H1 (cell line): ENCODE measurements around the gene DIAPH2. TPM values are rescaled to one million over a fixed set of nuclear protein-coding genes. Genes with fewer than 3 reads are reported as not detected.

Experiments
- CTCF ChIA-PET: fragments of 300-600 bp; sonication (Branson Sonifier 250); formaldehyde crosslinking; loops from one replicate; lab custom pipeline; 2021; ENCODE audit not compliant: partially characterized antibody; lab: Charles Lee
- POLR2A ChIA-PET: fragments of 300-600 bp; sonication (Branson Sonifier 250); formaldehyde crosslinking; loops from one replicate; lab custom pipeline; 2021; ENCODE audit warnings: inconsistent platforms; ENCODE audit not compliant: partially characterized antibody; lab: Charles Lee
- DNase-seq, 2 experiments: peaks; one replicate each; pipeline versions ENCODE4 v3.0.0 to v3.0.0-alpha.2; 2010 to 2022; ENCODE audit warnings: low spot score in 2 of 2, low read depth in 1 of 2, mixed read lengths in 1 of 2
- FAIRE-seq: peaks from 2 replicates; lab custom pipeline; 2011; peaks lifted over from hg19 to GRCh38; lab: Jason Lieb, UNC
- H2AFZ ChIP-seq: 2 replicates; pipeline ENCODE4 v1.8.1; 2012; ENCODE audit warnings: low read length, inconsistent platforms
- H2AK5ac ChIP-seq: 2 replicates; pipeline ENCODE4 v1.6.1; 2013; ENCODE audit warnings: low read depth, low read length
- H2BK120ac ChIP-seq: replicated peaks from 2 replicates; pipeline ENCODE3; 2013; ENCODE audit warnings: low read depth, low read length, inconsistent platforms
- H2BK12ac ChIP-seq: 2 replicates; pipeline ENCODE4 v1.6.1; 2013; ENCODE audit warnings: low read depth, low read length
- H2BK15ac ChIP-seq: 2 replicates; pipeline ENCODE4 v1.6.1; 2013; ENCODE audit warnings: low read length
- H2BK20ac ChIP-seq: 2 replicates; pipeline ENCODE4 v1.6.1; 2013; ENCODE audit warnings: low read length
- H2BK5ac ChIP-seq: 2 replicates; pipeline ENCODE4 v1.6.1; 2013; ENCODE audit warnings: low read depth, low read length
- H3K14ac ChIP-seq: 2 replicates; pipeline ENCODE4 v1.6.1; 2013; ENCODE audit warnings: inconsistent platforms; ENCODE audit not compliant: insufficient read length
- H3K18ac ChIP-seq: 2 replicates; pipeline ENCODE4 v1.6.1; 2013; ENCODE audit warnings: low read length; ENCODE audit errors: extremely low read depth
- H3K23ac ChIP-seq: 2 replicates; pipeline ENCODE4 v1.6.1; 2013; ENCODE audit warnings: inconsistent platforms; ENCODE audit not compliant: insufficient read length
- H3K23me2 ChIP-seq: 2 replicates; pipeline ENCODE4 v1.6.1; 2013; ENCODE audit warnings: low read depth, low read length
- H3K27ac ChIP-seq: 2 replicates; pipeline ENCODE4 v1.6.1; 2011; ENCODE audit warnings: low read depth, low read length, inconsistent platforms
- H3K27me3 ChIP-seq, 4 experiments: replicated peaks in 1 of 4; 1 replicate in 1 of 4; 2 replicates in 3 of 4; pipeline versions ENCODE4 v1.6.1 to v1.8.1; 2011 to 2013; ENCODE audit warnings: low read length in 3 of 4, mild to moderate bottlenecking in 3 of 4, inconsistent platforms in 2 of 4, mixed read lengths in 2 of 4, moderate library complexity in 1 of 4; ENCODE audit not compliant: control insufficient read depth in 3 of 4, insufficient read depth in 3 of 4; ENCODE audit errors: extremely low read depth in 1 of 4
- H3K36me3 ChIP-seq, 4 experiments: 2 replicates each; pipeline versions ENCODE4 v1.6.1 to v1.8.1; 2011 to 2013; ENCODE audit warnings: mild to moderate bottlenecking in 4 of 4, low read length in 3 of 4, moderate library complexity in 2 of 4, control low read depth in 1 of 4, inconsistent platforms in 1 of 4; ENCODE audit not compliant: insufficient read depth in 4 of 4, control insufficient read depth in 2 of 4
- H3K4ac ChIP-seq: replicated peaks from 2 replicates; pipeline ENCODE3; 2013; ENCODE audit warnings: low read length, low read depth, mixed read lengths, inconsistent platforms; ENCODE audit not compliant: insufficient read length
- H3K4me1 ChIP-seq, 4 experiments: replicated peaks in 1 of 4; 1 replicate in 1 of 4; 2 replicates in 3 of 4; pipeline versions ENCODE4 v1.6.1 to v1.8.1; 2011 to 2013; ENCODE audit warnings: low read length in 3 of 4, inconsistent platforms in 2 of 4, mixed read lengths in 1 of 4; ENCODE audit not compliant: insufficient read depth in 4 of 4, control insufficient read depth in 3 of 4
- H3K4me2 ChIP-seq, 2 experiments: 2 replicates each; pipeline versions ENCODE4 v1.6.1 to v1.8.1; 2011 to 2013; ENCODE audit warnings: low read depth in 2 of 2, low read length in 2 of 2, control low read depth in 1 of 2, inconsistent platforms in 1 of 2, mild to moderate bottlenecking in 1 of 2; ENCODE audit not compliant: insufficient read depth in 1 of 2
- H3K4me3 ChIP-seq, 4 experiments: fragments of 200-600, 300-600 bp in 1 of 4; sonication (generic), shearing (Covaris generic), sonication (Bioruptor Twin) in 1 of 4; 2 replicates each; pipeline versions ENCODE4 v1.5.1 to v1.8.1; 2011 to 2016; ENCODE audit warnings: low read length in 4 of 4, low read depth in 3 of 4, control low read depth in 2 of 4, inconsistent platforms in 2 of 4, mild to moderate bottlenecking in 2 of 4, mixed read lengths in 1 of 4, moderate library complexity in 1 of 4; ENCODE audit not compliant: insufficient read depth in 2 of 4; ENCODE audit errors: extremely low read depth in 1 of 4
- H3K56ac ChIP-seq: replicated peaks from 2 replicates; pipeline ENCODE3; 2013; ENCODE audit warnings: low read depth, mild to moderate bottlenecking, mixed read lengths, low read length, inconsistent platforms; ENCODE audit not compliant: insufficient read length
- H3K79me1 ChIP-seq: 2 replicates; pipeline ENCODE4 v1.6.1; 2013; ENCODE audit warnings: low read depth, low read length, control low read depth
- H3K79me2 ChIP-seq, 2 experiments: 2 replicates each; pipeline versions ENCODE4 v1.6.1 to v1.8.1; 2012 to 2013; ENCODE audit warnings: low read length in 2 of 2, mild to moderate bottlenecking in 2 of 2, inconsistent platforms in 1 of 2; ENCODE audit not compliant: insufficient read depth in 2 of 2, control insufficient read depth in 1 of 2
- H3K9ac ChIP-seq, 4 experiments: replicated peaks in 1 of 4; 1 replicate in 1 of 4; 2 replicates in 3 of 4; pipeline versions ENCODE4 v1.6.1 to v1.8.1; 2011 to 2013; ENCODE audit warnings: low read depth in 3 of 4, low read length in 3 of 4, control low read depth in 2 of 4, mild to moderate bottlenecking in 2 of 4, moderate library complexity in 2 of 4, inconsistent platforms in 1 of 4; ENCODE audit errors: extremely low read depth in 1 of 4
- H3K9me3 ChIP-seq, 2 experiments: 2 replicates each; pipeline versions ENCODE4 v1.6.1 to v1.8.1; 2012 to 2013; ENCODE audit warnings: mild to moderate bottlenecking in 2 of 2, moderate library complexity in 2 of 2, control low read depth in 1 of 2, inconsistent platforms in 1 of 2, low read depth in 1 of 2, low read length in 1 of 2, mixed read lengths in 1 of 2; ENCODE audit not compliant: insufficient read depth in 2 of 2
- H4K20me1 ChIP-seq, 2 experiments: replicated peaks in 1 of 2; 2 replicates each; pipeline versions ENCODE3 to v1.8.1; 2011 to 2013; ENCODE audit warnings: inconsistent platforms in 2 of 2, low read length in 2 of 2, mild to moderate bottlenecking in 1 of 2; ENCODE audit not compliant: insufficient read depth in 2 of 2, control insufficient read depth in 1 of 2
- H4K5ac ChIP-seq: 2 replicates; pipeline ENCODE4 v1.6.1; 2013; ENCODE audit warnings: low read length, low read depth, mixed read lengths, inconsistent platforms; ENCODE audit not compliant: insufficient read length
- H4K8ac ChIP-seq: 2 replicates; pipeline ENCODE4 v1.8.0; 2013; ENCODE audit warnings: mild to moderate bottlenecking, moderate library complexity, low read length, inconsistent platforms; ENCODE audit not compliant: insufficient read depth; ENCODE audit errors: extremely low read depth
- H4K91ac ChIP-seq: replicated peaks from 2 replicates; pipeline ENCODE3; 2013; ENCODE audit warnings: low read length, mixed read lengths, inconsistent platforms; ENCODE audit not compliant: insufficient read length
- ATF3 ChIP-seq: IDR thresholded peaks from 2 replicates; pipeline ENCODE4 v1.6.1; 2011; ENCODE audit warnings: low read depth, mild to moderate bottlenecking, low read length; ENCODE audit not compliant: insufficient read depth
- CBX8 ChIP-seq: fragments of 300-800, 300-1000 bp; sonication (generic); IDR thresholded peaks from 2 replicates; pipeline ENCODE4 v1.7.1; 2016; ENCODE audit warnings: low read depth, low read length, borderline replicate concordance
- CREB1 ChIP-seq: IDR thresholded peaks from 2 replicates; pipeline ENCODE4 v1.6.1; 2012; ENCODE audit warnings: inconsistent platforms
- EGR1 ChIP-seq: IDR thresholded peaks from 2 replicates; pipeline ENCODE4 v1.6.1; 2011; ENCODE audit warnings: low read depth, low read length, borderline replicate concordance
- POU5F1 ChIP-seq: IDR thresholded peaks from 2 replicates; pipeline ENCODE4 v1.6.1; 2011; ENCODE audit warnings: low read depth, mild to moderate bottlenecking, low read length, moderate library complexity
- RBBP5 ChIP-seq: IDR thresholded peaks from 2 replicates; pipeline ENCODE4 v1.7.1; 2012; ENCODE audit warnings: low read depth, mild to moderate bottlenecking, inconsistent platforms, low read length, moderate library complexity, borderline replicate concordance
- RNF2 ChIP-seq: fragments of 200-900, 300-1000 bp; sonication (generic); IDR thresholded peaks from 2 replicates; pipeline ENCODE4 v1.7.1; 2016; ENCODE audit warnings: borderline replicate concordance, low read depth, mild to moderate bottlenecking, antibody characterized with exemption, low read length; ENCODE audit not compliant: poor library complexity, severe bottlenecking; ENCODE audit errors: missing control alignments
- TEAD4 ChIP-seq: IDR thresholded peaks from 2 replicates; pipeline ENCODE4 v1.6.1; 2012; ENCODE audit warnings: low read depth, low read length, inconsistent platforms, mixed read lengths
- WGBS, 2 experiments: shearing (Covaris generic) in 1 of 2; methylation state at CpG; one replicate each; pipeline versions ENCODE4 v1.1.6 to v1.1.7; 2013 to 2015; ENCODE audit warnings: low lambda C conversion rate in 2 of 2, mixed read lengths in 2 of 2, inconsistent platforms in 1 of 2, low coverage in 1 of 2, missing lambda C conversion rate in 1 of 2; ENCODE audit not compliant: insufficient replicate concordance in 2 of 2, insufficient coverage in 1 of 2, insufficient read length in 1 of 2; ENCODE audit errors: extremely low coverage in 1 of 2, missing lambda C conversion rate in 1 of 2; 5-methylcytosine and 5-hydroxymethylcytosine counted together
- polyA plus RNA-seq, 7 experiments: library from polyadenylated mRNA; depleted of rRNA in 3 of 7; stranded (reverse) in 5 of 7; unstranded in 2 of 7; fragments of >200 nt in 5 of 7; fragments of 200-250 nt in 2 of 7; gene quantifications; 1 replicate in 5 of 7; 2 replicates in 1 of 7; 4 replicates in 1 of 7; pipeline versions ENCODE4 v1.2.1 to v1.2.3, GENCODE V29; 2011 to 2013; ENCODE audit warnings: missing spikeins in 2 of 7, mixed read lengths in 2 of 7
- total RNA-seq: library from RNA; stranded (reverse); fragmentation: NEBNext Ultra II Directional; extraction: Animal tissue kit (Norgen Biotek cat#: 25700); gene quantifications from 2 replicates; pipeline ENCODE4 v1.2.1, GENCODE V29; 2021

DIAPH2 gene
- total and polyA plus RNA-seq, 2 of the 8 experiments (the other 6 are each of a cell fraction or from before 2014, with no cell fraction given): 4.4 to 24.3 TPM

- Histone ChIP-seq H3K56ac (no peak overlapping the region), H3K9me3 (no peaks in the 10 kb centered on the region), H3K14ac (no peak overlapping the region), H3K23me2 (no peaks in the 10 kb centered on the region; the same call in 1 of the 2 replicates), H3K23ac (no peak overlapping the region), H4K20me1 (no peaks in the 10 kb centered on the region), H4K5ac (no peak overlapping the region), H3K4me1 (no peaks in the 10 kb centered on the region; a peak in 1 of 7 replicates), H2AK5ac (no peak overlapping the region), H3K4me2 (no peak overlapping the region), H4K8ac (no peak overlapping the region), H2BK5ac (no peak overlapping the region), H2BK120ac (no peak overlapping the region), H3K4me3 (no peak overlapping the region), H4K91ac (no peak overlapping the region), H3K27ac (no peak overlapping the region), H3K4ac (no peak overlapping the region)
- POLR2A ChIA-PET: no interaction called here
- WGBS, 2 experiments: 90% methylated on average over 2 of the region's 2 CpGs; no CpG with 5 or more reads in 1 of the 2 experiments
- TF ChIP-seq TEAD4 (no peak), POU5F1 (no peak), ATF3 (no peak), CREB1 (no peak), CBX8 (no peak), RBBP5 (no peak), RNF2 (no peak), EGR1 (no peak)
- TF ChIP-seq, all 59 proteins: peak for 0
- Histone ChIP-seq H2BK20ac (no peak overlapping the region), H3K79me2 (no peaks in the 10 kb centered on the region), H3K79me1 (no peaks in the 10 kb centered on the region), H2BK12ac (no peak overlapping the region), H2AFZ (no peak overlapping the region), H3K36me3 (no peaks in the 10 kb centered on the region; a peak in 1 of 8 replicates), H3K9ac (no peak overlapping the region), H2BK15ac (no peak overlapping the region), H3K27me3 (no peaks in the 10 kb centered on the region), H3K18ac (no peak overlapping the region)
- CTCF ChIA-PET: no interaction called here
- DNase-seq: no peak
- no peak for FAIRE-seq
Observed at GRCh38 chrX:97524340-97524739, 839.7 kb downstream of the DIAPH2 start.
